NCI-H2196 (cell line): ENCODE measurements around the gene AXIN1.
A peak's percentile ranks its signal among the peaks of the same experiment; 100 is the strongest.

Experiments
- DNase-seq: peaks from one replicate; lab custom pipeline; 2025; ENCODE audit not compliant: unreplicated experiment; lab: John Stamatoyannopoulos, UW

Gene AXIN1

DNA sequence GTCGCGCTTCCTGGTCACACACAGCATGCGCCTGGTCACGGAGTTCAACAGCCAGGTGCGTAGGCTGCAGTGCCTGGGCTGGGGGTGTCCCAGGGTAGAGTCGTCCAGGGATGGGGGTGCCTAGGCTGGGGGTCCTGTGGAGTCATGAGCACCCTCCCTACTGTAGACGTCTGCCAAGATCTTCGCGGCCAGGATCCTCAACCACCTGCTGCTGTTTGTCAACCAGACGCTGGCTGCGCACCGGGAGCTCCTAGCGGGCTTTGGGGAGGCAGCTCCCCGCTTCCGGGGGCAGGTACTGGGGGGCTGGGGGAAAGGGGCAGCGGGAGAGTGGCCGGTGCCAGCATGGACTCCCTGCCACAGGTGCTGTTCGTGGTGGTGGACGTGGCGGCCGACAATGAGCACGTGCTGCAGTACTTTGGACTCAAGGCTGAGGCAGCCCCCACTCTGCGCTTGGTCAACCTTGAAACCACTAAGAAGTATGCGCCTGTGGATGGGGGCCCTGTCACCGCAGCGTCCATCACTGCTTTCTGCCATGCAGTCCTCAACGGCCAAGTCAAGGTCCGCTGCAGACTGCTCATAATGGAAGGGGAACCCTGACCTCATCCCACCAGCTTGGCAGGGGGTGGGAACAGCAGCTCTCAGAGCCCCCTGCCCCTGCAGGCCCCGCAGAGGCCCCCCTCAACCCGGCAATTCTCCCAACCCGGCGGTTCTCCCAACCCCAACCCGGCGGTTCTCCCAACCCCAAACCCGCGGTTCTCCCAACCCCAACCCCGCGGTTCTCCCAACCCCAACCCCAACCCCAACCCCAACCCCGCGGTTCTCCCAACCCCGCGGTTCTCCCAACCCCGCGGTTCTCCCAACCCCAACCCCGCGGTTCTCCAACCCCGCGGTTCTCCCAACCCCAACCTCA lies 67.1 kb downstream of the AXIN1 start:
- DNase-seq: no peak

DNA sequence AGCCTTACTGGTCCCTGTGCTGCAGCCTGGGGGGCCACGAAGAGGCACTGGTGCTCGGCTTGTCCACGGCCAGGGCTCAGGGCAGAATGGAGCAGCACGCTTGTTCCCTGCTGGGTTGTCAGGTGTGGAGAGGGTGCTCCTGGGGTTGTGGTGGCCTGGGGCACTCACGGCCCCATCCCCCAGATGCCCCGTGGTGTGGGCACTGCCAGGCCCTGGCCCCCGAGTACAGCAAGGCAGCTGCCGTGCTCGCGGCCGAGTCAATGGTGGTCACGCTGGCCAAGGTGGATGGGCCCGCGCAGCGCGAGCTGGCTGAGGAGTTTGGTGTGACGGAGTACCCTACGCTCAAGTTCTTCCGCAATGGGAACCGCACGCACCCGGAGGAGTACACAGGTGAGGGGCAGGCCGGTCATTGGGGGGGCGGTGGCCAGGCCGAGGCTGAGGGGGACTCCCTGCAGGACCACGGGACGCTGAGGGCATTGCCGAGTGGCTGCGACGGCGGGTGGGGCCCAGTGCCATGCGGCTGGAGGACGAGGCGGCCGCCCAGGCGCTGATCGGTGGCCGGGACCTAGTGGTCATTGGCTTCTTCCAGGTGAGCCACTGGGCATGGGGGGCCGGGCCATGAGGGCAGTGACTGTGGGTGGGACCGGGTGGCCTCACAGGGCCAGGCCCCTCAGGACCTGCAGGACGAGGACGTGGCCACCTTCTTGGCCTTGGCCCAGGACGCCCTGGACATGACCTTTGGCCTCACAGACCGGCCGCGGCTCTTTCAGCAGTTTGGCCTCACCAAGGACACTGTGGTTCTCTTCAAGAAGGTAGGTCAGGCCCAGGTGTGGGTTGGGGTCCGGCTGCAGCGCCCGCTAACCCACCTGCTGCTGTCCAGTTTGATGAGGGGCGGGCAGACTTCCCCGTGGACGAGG lies 68.1 kb downstream of the AXIN1 start:
- DNase-seq: no peak

DNA sequence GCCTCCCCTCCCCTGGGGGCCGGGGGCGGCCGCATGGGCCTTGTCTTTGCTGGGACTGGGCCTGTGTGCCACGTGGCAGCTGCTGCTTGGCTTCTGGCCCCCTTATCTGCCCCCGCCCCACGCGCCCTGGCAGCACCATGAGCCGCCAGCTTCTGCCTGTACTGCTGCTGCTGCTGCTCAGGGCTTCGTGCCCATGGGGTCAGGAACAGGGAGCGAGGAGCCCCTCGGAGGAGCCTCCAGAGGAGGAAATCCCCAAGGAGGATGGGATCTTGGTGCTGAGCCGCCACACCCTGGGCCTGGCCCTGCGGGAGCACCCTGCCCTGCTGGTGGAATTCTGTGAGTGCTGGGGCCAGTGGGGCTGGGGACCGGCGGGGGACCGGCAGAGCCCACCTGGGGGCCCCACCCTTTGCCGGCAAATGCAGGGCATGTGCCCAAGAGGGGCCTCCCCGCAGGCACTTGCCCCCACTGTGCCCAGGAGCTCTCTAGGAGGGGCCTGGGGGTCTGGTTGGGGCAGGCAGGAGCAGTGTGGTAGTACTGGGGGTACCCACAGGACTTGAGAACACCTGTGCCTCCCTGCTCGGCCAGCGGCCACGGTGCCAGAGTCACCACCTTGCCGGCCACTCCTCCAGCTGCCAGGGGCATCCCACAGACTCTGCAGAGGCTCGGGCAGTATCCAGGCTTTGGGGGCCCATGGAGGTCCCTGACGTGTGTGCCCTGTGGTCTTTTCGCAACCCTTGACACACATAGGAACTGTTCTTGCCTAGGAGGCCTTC lies 69.3 kb downstream of the AXIN1 start, which contains the start of gene PDIA2:
TSS of gene PDIA2 (plus strand) at position 132 of the 773 bp plus-strand sequence. CDS start at position 138, 6 bp downstream.
- no peak for DNase-seq

DNA sequence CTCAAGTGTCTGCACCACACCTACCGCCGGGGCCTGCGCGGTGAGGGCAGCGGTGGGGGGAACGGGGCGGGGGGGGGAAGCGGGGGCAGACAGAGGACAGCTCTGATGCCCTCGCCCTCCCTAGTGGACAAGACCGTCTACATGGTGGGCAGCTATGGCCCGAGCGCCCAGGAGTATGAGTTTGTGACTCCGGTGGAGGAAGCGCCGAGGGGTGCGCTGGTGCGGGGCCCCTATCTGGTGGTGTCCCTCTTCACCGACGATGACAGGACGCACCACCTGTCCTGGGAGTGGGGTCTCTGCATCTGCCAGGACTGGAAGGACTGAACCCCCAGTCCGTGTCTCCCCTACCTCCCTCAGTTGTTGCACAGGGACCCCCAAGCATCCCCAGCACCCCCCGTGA lies 70.0 kb downstream of the AXIN1 start:
- no peak for DNase-seq

DNA sequence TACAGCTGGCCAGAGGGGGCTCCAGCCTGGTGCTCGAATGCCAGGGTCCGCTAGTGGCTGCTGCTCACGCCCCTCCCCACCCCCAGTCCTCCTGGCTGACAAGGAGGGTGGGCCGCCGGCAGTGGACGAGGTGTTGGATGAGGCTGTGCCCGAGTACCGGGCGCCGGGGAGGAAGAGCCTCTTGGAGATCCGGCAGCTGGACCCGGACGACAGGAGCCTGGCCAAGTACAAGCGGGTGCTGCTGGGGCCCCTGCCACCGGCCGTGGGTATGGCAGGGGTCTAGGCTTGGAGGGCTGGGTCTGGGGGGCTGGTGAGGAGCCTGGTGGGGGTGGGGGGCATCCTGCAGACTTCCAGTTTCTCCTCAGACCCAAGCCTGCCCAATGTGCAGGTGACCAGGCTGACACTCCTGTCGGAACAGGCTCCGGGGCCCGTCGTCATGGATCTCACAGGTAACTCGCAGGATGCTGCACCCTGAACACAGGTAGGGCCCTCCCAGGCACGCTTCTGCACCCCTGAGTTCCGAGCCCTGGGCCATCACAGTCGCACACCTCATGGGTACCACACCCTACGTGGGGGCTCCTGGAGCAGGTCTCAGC lies 70.8 kb downstream of the AXIN1 start:
- DNase-seq: no peak

DNA sequence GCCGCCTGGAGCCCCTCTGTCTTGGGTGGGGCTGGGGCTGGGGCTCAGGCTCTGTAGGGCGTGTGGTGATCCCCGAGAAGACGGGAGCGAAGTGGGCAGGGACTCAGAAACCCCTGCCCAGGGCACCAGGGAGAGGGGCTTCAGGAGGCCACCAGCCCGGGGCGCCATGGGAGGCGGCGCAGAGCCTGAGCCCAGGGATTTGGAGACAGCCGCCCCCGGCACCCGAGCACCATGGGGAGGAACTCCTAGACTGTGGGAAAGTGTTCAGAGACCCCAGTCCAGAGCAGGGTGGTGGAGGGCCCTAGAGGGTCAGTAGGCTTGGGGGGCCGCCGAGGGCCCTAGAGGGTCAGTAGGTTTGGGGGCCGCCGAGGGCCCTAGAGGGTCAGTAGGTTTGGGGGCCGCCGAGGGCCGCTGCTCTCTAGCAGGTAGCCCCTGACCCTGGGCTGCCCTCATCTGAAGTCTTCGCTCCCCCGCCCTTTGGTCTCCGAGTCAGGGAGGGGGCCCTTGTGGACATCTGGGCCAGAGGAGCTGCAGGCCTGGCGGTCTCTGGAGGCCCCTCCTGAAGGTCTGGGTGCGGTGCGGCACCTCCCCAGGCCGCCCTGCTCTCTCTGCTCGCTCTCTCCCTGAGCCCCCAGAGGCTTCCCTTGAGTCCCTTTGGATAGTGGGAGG lies 71.4 kb downstream of the AXIN1 start:
- no peak for DNase-seq

DNA sequence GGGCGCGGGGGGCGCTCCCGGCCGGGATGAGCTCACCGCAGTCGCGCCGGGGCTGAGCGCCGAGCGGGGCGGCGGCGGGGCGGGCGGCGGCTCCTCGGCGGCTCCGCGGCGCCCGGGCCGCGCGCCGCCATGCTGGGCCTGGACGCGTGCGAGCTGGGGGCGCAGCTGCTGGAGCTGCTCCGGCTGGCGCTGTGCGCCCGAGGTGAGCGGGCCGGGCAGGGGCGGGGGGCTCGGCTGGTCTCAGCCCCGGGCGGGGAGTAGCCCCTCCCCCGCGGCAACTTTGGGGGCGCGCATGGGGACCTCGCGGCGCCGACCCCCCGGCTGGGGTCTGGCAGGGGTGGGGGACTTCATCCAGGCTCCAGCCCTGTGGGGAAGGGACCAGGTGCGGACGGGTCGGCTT lies 72.0 kb downstream of the AXIN1 start, which contains the start of gene ARHGDIG:
TSS of gene ARHGDIG (plus strand) at position 40 of the 400 bp plus-strand sequence. CDS start at position 130, 90 bp downstream.
- DNase-seq: peak; percentile 19

DNA sequence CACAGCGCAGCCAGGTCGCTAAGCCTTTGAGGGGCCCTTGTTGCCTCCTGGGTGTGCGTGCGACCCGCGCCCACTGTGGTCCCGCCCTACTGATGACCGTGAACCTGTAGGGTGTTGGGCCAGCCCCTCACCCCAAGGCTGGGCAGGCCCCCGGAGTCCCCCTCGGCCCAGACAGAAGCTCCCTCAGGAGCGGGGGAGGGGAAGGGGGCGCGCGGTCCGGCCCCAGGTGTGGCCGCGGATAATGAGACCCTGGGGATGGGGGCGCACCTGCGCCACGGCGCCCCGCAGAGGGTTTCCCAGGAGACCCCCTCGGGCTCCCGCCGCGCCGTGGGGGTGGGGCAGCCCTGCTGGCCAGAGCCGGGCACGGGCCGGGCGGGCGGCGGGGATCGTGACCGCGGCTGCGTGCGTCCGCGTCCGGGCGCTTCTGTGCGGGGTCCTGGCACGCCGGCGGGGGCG lies 72.5 kb downstream of the AXIN1 start:
- DNase-seq: no peak

DNA sequence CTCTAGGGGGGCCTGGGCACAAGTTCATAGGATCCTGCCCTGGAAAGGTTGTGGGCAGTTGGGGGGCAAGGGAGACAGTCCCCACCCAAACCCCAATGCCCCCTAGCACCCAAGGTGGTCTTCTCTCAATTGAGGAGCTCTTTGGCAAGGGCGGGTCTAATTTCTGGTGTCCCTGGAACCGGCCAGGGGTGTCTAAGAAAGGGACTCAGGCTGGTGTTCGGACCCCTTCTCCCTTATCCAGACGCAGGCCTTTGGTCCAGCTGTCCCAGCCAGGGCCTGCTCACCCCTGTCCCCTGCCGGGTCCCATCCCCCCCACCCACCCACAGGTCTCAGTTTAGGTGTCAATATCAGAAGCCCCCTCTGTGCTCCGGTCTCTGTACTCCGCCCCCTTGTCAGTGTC lies 73.0 kb downstream of the AXIN1 start:
- DNase-seq: no peak

DNA sequence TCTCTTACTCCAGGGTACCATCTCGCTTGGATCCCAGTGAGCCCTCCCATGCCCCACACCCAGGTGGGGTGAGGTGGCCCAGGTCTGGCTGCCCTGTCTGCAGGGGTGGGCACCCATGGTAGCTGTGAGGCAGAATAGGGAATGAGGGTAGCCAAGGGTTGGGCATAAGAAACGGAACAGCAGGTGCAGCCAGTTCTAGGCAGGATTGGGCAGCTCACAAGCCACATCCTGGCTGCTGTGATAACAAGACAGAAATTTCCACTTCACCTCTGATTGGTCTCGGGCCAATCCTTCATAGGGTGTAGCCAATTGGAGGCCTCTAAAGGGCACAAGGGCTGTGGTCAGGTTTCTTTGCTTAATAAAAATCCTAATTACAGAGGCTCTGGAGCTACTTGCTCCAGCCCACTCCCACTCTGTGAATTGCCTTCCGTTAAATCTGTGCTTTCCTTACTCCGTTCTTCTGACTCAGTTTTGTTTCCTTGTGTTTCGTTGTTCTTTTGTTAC lies 73.6 kb downstream of the AXIN1 start:
- peak; percentile 94 for DNase-seq

DNA sequence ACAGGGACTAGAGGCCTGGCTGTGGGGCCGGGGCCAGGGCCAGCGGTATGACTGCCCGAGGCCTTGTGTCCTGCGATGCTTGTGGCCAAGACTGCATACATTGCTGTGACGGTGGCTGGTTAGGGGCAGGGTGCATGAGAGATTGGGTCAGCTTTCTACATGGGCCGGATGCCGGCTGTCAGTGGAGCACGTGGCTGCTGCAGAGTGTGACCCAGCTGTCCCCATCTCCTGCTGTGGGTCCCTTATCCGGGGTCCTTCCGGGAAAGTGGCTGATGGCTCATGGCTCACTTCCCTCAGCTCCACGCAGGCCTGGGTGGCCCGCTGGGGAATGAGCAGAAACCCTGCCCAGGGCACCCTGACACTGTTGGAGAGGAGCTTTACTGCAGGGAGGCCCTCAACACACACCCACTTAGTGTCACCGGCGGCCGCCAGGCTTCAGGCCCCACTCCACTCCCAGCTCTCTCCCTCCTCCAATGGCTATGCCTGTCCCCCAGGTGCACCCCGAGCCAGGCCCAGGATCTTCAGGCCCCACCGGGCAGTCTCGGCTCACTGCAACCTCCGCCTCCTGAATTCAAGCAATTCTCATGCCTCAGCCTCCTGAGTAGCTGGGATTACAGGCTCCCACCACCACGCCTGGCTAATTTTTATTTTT lies 76.0 kb downstream of the AXIN1 start:
- no peak for DNase-seq

DNA sequence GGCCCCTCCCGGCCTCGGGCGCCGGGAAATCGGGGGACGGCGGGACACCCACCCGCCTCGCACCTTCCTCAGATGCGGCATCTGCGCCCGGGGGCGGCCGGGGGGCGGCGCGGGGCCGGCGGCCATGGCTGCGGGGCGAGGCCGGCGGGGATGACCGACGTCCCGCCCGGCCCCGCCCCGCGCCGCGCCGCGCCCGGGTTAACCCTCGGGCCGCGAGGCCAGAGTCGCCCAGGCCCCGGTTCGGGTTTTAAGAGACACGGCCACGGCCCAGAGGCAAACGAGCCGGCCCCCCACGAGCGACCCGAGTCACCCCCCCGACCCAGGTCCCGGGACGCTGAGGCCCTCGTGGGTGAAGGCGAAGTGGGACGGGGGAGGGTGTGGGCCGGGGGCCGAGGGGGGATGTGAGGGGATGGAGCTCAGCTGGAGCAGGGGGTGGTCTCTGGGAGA lies 76.7 kb downstream of the AXIN1 start, which contains the start of gene RGS11:
TSS of gene RGS11 (minus strand) at position 159 of the 447 bp plus-strand sequence. CDS start at position 126, 33 bp downstream.
- DNase-seq: no peak

DNA sequence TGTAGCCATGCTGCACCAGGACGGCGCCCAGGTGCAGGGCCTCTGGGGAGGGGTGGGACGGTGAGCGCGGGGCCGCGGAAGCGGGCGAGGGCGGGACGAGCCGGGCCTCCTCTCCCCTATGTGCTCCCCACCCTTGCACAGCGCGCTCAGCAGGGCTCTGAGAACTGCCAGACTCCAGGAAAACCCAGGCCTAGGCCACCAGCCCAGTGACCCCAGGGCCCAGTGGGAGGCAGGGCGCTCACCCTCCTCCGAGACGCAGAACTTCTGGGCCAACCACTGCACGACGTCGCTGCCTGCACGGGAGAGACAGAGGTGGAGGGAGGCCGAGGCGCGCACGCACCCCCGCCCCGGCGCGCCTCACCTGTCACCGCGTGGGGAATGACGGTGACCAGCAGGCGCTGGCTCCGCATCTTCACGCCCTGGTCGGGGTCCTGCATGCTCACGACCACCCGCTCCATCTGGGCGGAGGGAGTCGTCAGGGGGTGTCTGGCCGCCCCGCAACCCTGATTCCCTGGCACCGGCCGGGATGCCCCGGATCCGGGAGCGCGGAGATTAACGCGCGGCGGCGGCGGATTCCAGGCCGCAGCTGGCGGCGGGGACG lies 77.4 kb downstream of the AXIN1 start:
- no peak for DNase-seq

DNA sequence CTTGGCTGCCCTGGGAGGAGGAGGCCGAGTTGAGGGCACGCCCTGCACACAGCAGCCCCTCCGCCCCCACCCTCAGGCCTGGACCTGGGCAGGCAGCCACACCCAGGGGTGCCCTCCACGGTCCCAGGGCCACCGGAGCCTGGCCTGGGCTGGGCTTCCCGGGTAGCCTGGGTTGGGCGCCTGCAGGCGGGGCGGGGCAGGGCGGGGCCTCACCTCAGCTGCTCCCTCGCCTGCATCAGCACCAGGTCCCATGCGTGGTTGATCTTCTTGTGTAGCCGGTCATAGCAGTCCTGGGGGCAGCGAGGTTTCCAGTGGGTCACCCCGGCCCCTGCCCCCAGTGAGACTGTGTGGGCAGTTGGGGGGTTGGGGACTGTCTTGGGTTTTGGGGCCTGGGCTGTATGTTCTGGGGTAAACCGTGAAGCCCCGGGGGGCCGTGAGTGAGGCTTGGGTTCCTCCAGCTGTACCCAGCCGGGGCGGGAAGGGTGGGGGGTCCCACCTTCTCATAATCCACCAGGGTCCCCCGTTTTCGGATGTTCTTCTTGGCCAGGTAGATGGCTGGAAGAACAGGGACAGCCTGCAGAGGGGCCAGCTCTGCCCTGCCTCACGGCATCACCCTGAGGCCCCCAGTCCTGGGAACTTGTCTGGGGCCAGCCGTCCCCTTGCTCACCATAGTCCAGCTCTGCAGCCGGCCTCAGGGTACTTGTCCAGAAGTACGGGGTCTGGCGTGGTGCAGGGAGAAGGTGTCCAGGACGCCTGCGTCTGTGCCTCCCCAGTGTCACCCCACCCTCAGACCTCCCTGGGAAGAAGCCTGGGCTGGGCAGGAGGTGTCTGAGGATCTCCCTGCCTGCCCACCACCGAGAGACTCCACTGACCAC lies 78.7 kb downstream of the AXIN1 start:
- no peak for DNase-seq

DNA sequence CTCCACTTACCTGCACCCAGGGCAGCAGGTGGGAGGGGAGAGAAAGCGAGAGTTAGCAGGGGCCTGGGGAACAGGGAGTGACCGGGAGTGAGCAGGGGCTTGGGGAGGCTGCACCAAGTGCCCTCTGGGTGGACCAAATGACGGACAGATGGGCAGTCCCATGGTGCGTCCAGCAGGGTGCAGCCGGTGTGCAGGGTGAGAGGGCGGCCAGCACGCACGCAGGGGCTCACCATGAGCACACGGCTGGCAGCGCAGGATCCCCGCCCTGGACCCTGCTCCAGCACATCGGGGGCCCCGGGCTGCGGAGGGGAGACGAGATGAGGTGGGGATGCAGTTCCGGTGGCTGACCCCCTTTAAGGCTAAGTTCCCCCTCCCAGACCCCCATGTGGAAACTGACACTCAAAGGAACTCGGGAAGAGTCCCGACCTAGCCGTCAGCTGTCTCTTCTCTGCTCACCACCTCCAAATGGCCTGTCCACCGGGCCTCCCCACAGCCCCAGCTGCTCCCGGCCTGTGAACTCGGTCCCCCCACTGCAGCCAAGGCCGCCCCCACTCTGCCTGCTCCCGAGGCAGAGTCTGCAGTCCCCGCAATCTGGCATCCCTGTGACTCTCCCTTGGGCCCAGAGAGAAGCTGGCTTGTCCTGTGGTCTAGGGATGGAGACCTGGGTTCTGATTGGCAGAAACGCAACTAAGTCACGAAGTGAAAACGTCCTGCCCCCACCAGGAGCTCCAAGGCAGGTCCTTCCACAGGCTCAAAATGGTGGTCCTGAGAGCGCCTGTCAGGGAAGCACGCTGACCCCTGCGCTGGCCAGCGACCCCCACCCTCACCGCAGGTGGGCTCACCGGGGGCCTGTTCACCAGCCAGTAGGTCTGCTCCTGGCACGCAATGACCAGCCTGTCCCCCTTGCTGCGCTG lies 79.6 kb downstream of the AXIN1 start:
- DNase-seq: no peak
